Natural killer cell (primary cell): Measurements from ENCODE around the gene SCGB1D1. TPM values are rescaled to one million over a fixed set of nuclear protein-coding genes. Genes with fewer than 3 reads are reported as not detected.
A peak's percentile ranks its signal among the peaks of the same experiment; 100 is the strongest.

ENCODE experiments used
- ATAC-seq, 3 donors: fragments of 150-1000 bp in 2 of 3; fragments of 200-7000 bp in 1 of 3; cut with Tn5 transposase; 1 replicate in 1 of 3; 2 replicates in 2 of 3; pipeline ENCODE4 v1.10.0; 2021; ENCODE audit warnings: mild to moderate bottlenecking in 2 of 3, moderate library complexity in 2 of 3
- DNase-seq, 2 donors: peaks; one replicate each; pipeline versions ENCODE4 v3.0.0 to v3.0.0-alpha.2; 2013 to 2021; ENCODE audit warnings: mixed read lengths in 1 of 2
- H3K27ac ChIP-seq: one replicate; pipeline ENCODE4 v1.5.1; 2013; ENCODE audit warnings: mild to moderate bottlenecking, low read length
- H3K27me3 ChIP-seq: one replicate; pipeline ENCODE4 v1.6.1; 2013; ENCODE audit warnings: low read length; ENCODE audit not compliant: control insufficient read depth, insufficient read depth
- H3K36me3 ChIP-seq: one replicate; pipeline ENCODE4 v1.6.1; 2013; ENCODE audit warnings: low read length; ENCODE audit not compliant: control insufficient read depth, insufficient read depth
- H3K4me1 ChIP-seq: one replicate; pipeline ENCODE4 v1.6.1; 2013; ENCODE audit warnings: low read length; ENCODE audit not compliant: control insufficient read depth, insufficient read depth
- H3K4me3 ChIP-seq: one replicate; pipeline ENCODE4 v1.5.1; 2013; ENCODE audit warnings: low read length
- H3K9me3 ChIP-seq: one replicate; pipeline ENCODE4 v1.6.1; 2013; ENCODE audit warnings: low read length; ENCODE audit not compliant: control insufficient read depth, insufficient read depth
- H3K27ac Mint-ChIP-seq, 2 donors: one replicate each; pipeline ENCODE4 v1.8.0; 2022; ENCODE audit warnings: mild to moderate bottlenecking in 2 of 2, mixed read lengths in 2 of 2, moderate library complexity in 1 of 2
- H3K27me3 Mint-ChIP-seq, 2 donors: one replicate each; pipeline ENCODE4 v1.8.0; 2022; ENCODE audit warnings: low read depth in 2 of 2, mixed read lengths in 2 of 2
- H3K36me3 Mint-ChIP-seq: one replicate; pipeline ENCODE4 v1.8.0; 2022; ENCODE audit warnings: mixed read lengths
- H3K4me1 Mint-ChIP-seq, 2 donors: one replicate each; pipeline ENCODE4 v1.8.0; 2022; ENCODE audit warnings: mixed read lengths in 2 of 2
- H3K4me3 Mint-ChIP-seq: one replicate; pipeline ENCODE4 v1.8.0; 2022; ENCODE audit warnings: mild to moderate bottlenecking, moderate library complexity, mixed read lengths
- H3K9me3 Mint-ChIP-seq, 2 donors: one replicate each; pipeline ENCODE4 v1.8.0; 2022; ENCODE audit warnings: mixed read lengths in 2 of 2
- WGBS: methylation state at CpG from one replicate; pipeline ENCODE4 v1.1.7; 2013; ENCODE audit warnings: missing lambda C conversion rate; ENCODE audit not compliant: insufficient coverage; 5-methylcytosine and 5-hydroxymethylcytosine counted together
- intact Hi-C: fragments of 100-400 bp; cut with micrococcal nuclease; formaldehyde crosslinking; loops from one replicate; pipeline ENCODE4 v1.14.2; 2022
- total RNA-seq, 4 donors: library from RNA; stranded (reverse); fragments of 120-200 nt in 1 of 4; gene quantifications; one replicate each; pipeline versions ENCODE4 v1.2.3 to v1.2.4, GENCODE V29; 2013 to 2022
- TF ChIP-seq, protein P1 (sequence below): fragments of 200-600 bp; IDR thresholded peaks from one replicate; pipeline ENCODE4 v1.8.0; 2022; ENCODE audit warnings: antibody characterized with exemption

SCGB1D1 gene
- total RNA-seq, 3 donors from 2014 or later (not counting 1 experiment from before 2014, with no cell fraction given), result not detected

DNA sequence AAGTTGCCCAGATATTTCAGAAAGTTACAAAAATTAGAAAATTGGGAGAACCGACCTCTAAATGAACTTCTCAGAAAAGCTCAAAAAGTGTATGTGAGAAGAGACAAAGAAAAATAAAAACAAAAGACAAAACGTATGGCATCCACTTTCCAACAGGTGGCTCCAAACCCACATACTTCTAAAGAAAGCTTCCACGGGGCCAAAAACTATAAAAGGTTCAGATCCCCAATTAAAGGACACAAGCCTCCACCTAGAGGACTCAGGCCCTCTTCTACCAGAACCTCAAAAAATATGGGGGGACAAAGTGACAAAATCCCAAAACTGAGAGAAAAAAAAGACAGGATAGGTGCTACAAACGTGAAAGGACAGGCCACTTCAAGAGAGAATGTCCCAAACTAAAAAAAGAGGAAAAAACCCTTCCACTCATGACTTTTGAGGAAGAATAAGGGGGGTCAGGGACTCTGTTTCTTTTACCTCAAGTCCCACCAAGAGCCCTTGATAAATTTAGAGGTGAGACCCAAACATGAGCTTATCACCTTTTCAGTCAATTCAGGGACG lies 27.3 kb downstream of the SCGB1D1 start:
- Mint-ChIP-seq H3K4me3 (no peak overlapping the region), H3K27ac (no peak overlapping the region), H3K27me3 (peaks cover 8 to 51% of the 10 kb centered on the region in 2 donors), H3K9me3 (peaks cover 0 to 3% of the 10 kb centered on the region in 2 donors), H3K36me3 (no peaks in the 10 kb centered on the region), H3K4me1 (no peaks in the 10 kb centered on the region)
- intact Hi-C loops, result no loop called here
- ATAC-seq (no peak), DNase-seq (peak in 1 of 2 donors; percentile 15)
- no peaks in the 10 kb centered on the region for H3K4me1 ChIP-seq
- no peak overlapping the region for H3K27ac ChIP-seq
- WGBS, result 57% methylated on average over 4 of the region's 5 CpGs
- H3K27me3 ChIP-seq, result no peaks in the 10 kb centered on the region
- H3K36me3 ChIP-seq, result no peaks in the 10 kb centered on the region
- H3K4me3 ChIP-seq, result no peak overlapping the region
- TF ChIP-seq, protein P1, sequence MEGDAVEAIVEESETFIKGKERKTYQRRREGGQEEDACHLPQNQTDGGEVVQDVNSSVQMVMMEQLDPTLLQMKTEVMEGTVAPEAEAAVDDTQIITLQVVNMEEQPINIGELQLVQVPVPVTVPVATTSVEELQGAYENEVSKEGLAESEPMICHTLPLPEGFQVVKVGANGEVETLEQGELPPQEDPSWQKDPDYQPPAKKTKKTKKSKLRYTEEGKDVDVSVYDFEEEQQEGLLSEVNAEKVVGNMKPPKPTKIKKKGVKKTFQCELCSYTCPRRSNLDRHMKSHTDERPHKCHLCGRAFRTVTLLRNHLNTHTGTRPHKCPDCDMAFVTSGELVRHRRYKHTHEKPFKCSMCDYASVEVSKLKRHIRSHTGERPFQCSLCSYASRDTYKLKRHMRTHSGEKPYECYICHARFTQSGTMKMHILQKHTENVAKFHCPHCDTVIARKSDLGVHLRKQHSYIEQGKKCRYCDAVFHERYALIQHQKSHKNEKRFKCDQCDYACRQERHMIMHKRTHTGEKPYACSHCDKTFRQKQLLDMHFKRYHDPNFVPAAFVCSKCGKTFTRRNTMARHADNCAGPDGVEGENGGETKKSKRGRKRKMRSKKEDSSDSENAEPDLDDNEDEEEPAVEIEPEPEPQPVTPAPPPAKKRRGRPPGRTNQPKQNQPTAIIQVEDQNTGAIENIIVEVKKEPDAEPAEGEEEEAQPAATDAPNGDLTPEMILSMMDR, result no peak
- peaks cover 3% of the 10 kb centered on the region for H3K9me3 ChIP-seq

DNA sequence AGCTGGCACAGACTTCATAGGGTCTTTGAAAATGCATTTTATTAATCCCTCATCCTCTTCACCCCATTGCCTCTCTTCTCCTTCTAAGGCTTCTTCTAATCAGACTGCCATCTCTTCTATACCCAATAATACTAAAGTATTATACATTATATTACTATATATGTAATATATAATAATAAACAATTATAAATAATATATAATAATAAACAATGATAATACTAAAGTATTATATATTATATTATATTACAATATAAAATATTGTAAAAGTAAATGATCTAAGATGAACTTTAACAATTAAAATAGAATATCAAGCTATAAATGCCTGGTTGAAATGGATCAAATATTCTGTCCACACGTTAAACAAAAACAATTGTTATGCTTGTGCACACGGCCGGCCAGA lies 31.5 kb downstream of the SCGB1D1 start:
- peaks cover 12 to 19% of the 10 kb centered on the region in 2 donors for H3K9me3 Mint-ChIP-seq
- no peak for DNase-seq
- intact Hi-C loops, result no loop called here
- no peak overlapping the region for H3K27ac Mint-ChIP-seq
- no peak overlapping the region for H3K27ac ChIP-seq
- peaks cover 7 to 51% of the 10 kb centered on the region in 2 donors for H3K27me3 Mint-ChIP-seq
- peaks cover 25% of the 10 kb centered on the region for H3K36me3 Mint-ChIP-seq
- TF ChIP-seq, protein P1, result no peak
- no peaks in the 10 kb centered on the region for H3K36me3 ChIP-seq
- no peaks in the 10 kb centered on the region for H3K27me3 ChIP-seq
- no peaks in the 10 kb centered on the region for H3K4me1 ChIP-seq
- no peak overlapping the region for H3K4me3 ChIP-seq
- H3K4me3 Mint-ChIP-seq, result no peak overlapping the region
- WGBS, result 90% methylated on average over 3 of the region's 3 CpGs
- H3K4me1 Mint-ChIP-seq, result no peaks in the 10 kb centered on the region
- no peak for ATAC-seq
- H3K9me3 ChIP-seq, result peaks cover 13% of the 10 kb centered on the region

DNA sequence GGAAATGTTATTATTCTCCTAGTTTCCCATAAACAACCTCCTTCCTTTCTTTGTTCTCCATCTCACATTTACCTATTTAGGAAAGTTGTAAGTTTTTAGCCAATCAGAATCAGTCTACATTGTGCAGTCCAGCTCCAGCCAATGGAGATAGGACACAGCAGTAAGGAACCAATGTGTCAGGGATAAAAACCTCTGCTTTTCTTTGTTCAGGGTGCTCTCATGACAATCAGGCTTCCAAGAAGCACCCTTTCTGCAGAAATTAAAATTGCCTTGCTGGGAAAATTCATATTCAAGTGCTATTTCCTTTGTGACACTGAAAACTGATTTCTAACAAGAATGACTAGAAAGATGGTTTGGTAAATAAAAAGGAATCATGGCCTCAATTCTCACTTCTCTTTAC lies 33.1 kb downstream of the SCGB1D1 start:
- Histone ChIP-seq H3K27me3 (no peaks in the 10 kb centered on the region), H3K36me3 (no peaks in the 10 kb centered on the region), H3K4me3 (no peak overlapping the region), H3K9me3 (peaks cover 13% of the 10 kb centered on the region), H3K27ac (no peak overlapping the region), H3K4me1 (no peaks in the 10 kb centered on the region)
- Mint-ChIP-seq H3K27me3 (peaks cover 7 to 37% of the 10 kb centered on the region in 2 donors), H3K27ac (no peak overlapping the region), H3K9me3 (peaks cover 12 to 19% of the 10 kb centered on the region in 2 donors), H3K4me3 (no peak overlapping the region), H3K36me3 (peaks cover 25% of the 10 kb centered on the region), H3K4me1 (no peaks in the 10 kb centered on the region)
- no peak for ATAC-seq
- DNase-seq, result no peak
- TF ChIP-seq, protein P1, result no peak
- intact Hi-C loops, result no loop called here

DNA sequence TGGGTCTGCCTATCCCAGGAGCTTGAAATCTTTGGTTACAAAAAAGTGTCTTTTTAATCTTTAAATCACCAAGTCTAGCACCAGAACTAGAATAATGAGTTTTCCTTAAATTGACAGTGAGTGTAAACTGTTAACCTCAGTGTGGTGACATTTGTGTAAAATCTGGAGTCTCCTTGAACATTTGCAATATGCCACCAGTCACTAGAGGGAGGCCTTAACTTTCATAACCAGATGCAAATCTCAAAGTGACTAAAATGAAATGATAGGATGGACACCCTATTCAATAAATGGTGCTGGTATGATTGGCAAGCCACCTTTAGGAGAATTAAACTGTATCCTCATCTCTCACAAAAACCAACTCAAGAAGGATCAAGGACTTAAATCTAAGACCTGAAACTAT lies 43.7 kb downstream of the SCGB1D1 start:
- Mint-ChIP-seq H3K4me3 (no peak overlapping the region), H3K27ac (no peak overlapping the region), H3K9me3 (no peaks in the 10 kb centered on the region), H3K4me1 (no peaks in the 10 kb centered on the region), H3K27me3 (peaks cover 23 to 36% of the 10 kb centered on the region in 2 donors), H3K36me3 (no peaks in the 10 kb centered on the region)
- DNase-seq, result no peak
- intact Hi-C loops, result no loop called here
- no peaks in the 10 kb centered on the region for H3K9me3 ChIP-seq
- peaks cover 3% of the 10 kb centered on the region for H3K27me3 ChIP-seq
- TF ChIP-seq, protein P1, result no peak
- no peaks in the 10 kb centered on the region for H3K36me3 ChIP-seq
- H3K27ac ChIP-seq, result no peak overlapping the region
- no peak overlapping the region for H3K4me3 ChIP-seq
- no peaks in the 10 kb centered on the region for H3K4me1 ChIP-seq
- no peak for ATAC-seq
